C4-2B (cell line): Measurements from ENCODE around the gene PTGIR.

Source experiments
- H3K27ac ChIP-seq: fragments of 450-650 bp; 2 replicates; pipeline ENCODE4 v1.5.1; 2017
- CTCF ChIP-seq: fragments of 450-650 bp; conservative IDR thresholded peaks from 2 replicates; pipeline ENCODE4 v1.5.1; 2017; ENCODE audit warnings: mild to moderate bottlenecking
- ZFX ChIP-seq: fragments of 450-650 bp; IDR thresholded peaks from 2 replicates; pipeline ENCODE4 v1.6.1; 2017

Gene PTGIR

GRCh38 chr19:46598372-46598917 is 26.4 kb downstream of the PTGIR start:
- H3K27ac ChIP-seq, result no peak overlapping the region
- TF ChIP-seq CTCF (no peak), ZFX (no peak)

- TF ChIP-seq ZFX (no peak), CTCF (no peak)
- H3K27ac ChIP-seq, result no peak overlapping the region
Measured at GRCh38 chr19:46596008-46596407, 28.9 kb downstream of the PTGIR start.

GRCh38 chr19:46591870-46592269 is 33.0 kb downstream of the PTGIR start:
- TF ChIP-seq ZFX (no peak), CTCF (no peak)
- no peak overlapping the region for H3K27ac ChIP-seq

GRCh38 chr19:46591254-46591653 is 33.6 kb downstream of the PTGIR start:
- no peak overlapping the region for H3K27ac ChIP-seq
- TF ChIP-seq CTCF, result no peak
- no peak for TF ChIP-seq ZFX

GRCh38 chr19:46587861-46588260 is 37.0 kb downstream of the PTGIR start:
- TF ChIP-seq CTCF (no peak), ZFX (no peak)
- no peak overlapping the region for H3K27ac ChIP-seq

GRCh38 chr19:46586294-46586693 is 38.6 kb downstream of the PTGIR start:
- no peak overlapping the region for H3K27ac ChIP-seq
- TF ChIP-seq ZFX (no peak), CTCF (no peak)

GRCh38 chr19:46585539-46585938 is 39.4 kb downstream of the PTGIR start:
- TF ChIP-seq ZFX (no peak), CTCF (no peak)

More at GRCh38 chr19:46585539-46585938, 39.4 kb downstream of the PTGIR start:
- no peak overlapping the region for H3K27ac ChIP-seq
